Measurements from ENCODE around the gene TRAPPC12. TPM values are rescaled to one million over a fixed set of nuclear protein-coding genes. Genes with fewer than 3 reads are reported as not detected.
"Not testable (repeated sequence)": the region's sequence is repeated elsewhere in the genome, so short reads cannot be mapped to it uniquely, and the experiment has no call there.

TRAPPC12 gene
- total RNA-seq, 4 donors from 2014 or later: 125 to 157 (median 145) TPM

GRCh38 chr2:3442185-3442584, 62.7 kb downstream of the TRAPPC12 start:
- WGBS, 2 donors: 91% methylated on average over 6 of the region's 6 CpGs
- Histone ChIP-seq H3K36me3 (peaks cover 0 to 48% (median 16%) of the 10 kb centered on the region in 3 donors), H3K4me3 (no peak overlapping the region), H3K27ac (no peak overlapping the region), H3K4me1 (peaks cover 0 to 8% (median 0%) of the 10 kb centered on the region in 4 donors), H3K27me3 (no peaks in the 10 kb centered on the region), H3K9me3 (no peaks in the 10 kb centered on the region)
- no peak for DNase-seq (ENCODE audit: low spot score in 2 of 2)
- no peak for TF ChIP-seq EP300 (IDR thresholded peaks at IDR 0.05)
- no peak for TF ChIP-seq POLR2A (IDR thresholded peaks at IDR 0.05)
- TF ChIP-seq CTCF (IDR thresholded peaks at IDR 0.05): no peak

- Histone ChIP-seq H3K4me3 (no peak overlapping the region), H3K4me1 (peaks cover 0 to 13% (median 0%) of the 10 kb centered on the region in 4 donors), H3K36me3 (peaks cover 0 to 53% (median 16%) of the 10 kb centered on the region in 3 donors), H3K9me3 (no peaks in the 10 kb centered on the region), H3K27ac (no peak overlapping the region), H3K27me3 (no peaks in the 10 kb centered on the region)
- 91 to 93% methylated on average over 11 of the region's 11 CpGs for WGBS, 2 donors
- TF ChIP-seq CTCF (IDR thresholded peaks at IDR 0.05) (no peak), EP300 (IDR thresholded peaks at IDR 0.05) (no peak)
- no peak for DNase-seq (ENCODE audit: low spot score in 2 of 2)
Measured at GRCh38 chr2:3443083-3443482, 63.6 kb downstream of the TRAPPC12 start.

GRCh38 chr2:3443506-3444084, 64.1 kb downstream of the TRAPPC12 start:
- Histone ChIP-seq H3K27me3 (no peaks in the 10 kb centered on the region), H3K36me3 (peaks cover 0 to 53% (median 16%) of the 10 kb centered on the region in 3 donors), H3K4me1 (peaks cover 0 to 16% (median 0%) of the 10 kb centered on the region in 4 donors), H3K9me3 (no peaks in the 10 kb centered on the region), H3K27ac (no peak overlapping the region), H3K4me3 (no peak overlapping the region)
- TF ChIP-seq EP300 (IDR thresholded peaks at IDR 0.05) (no peak), CTCF (IDR thresholded peaks at IDR 0.05) (no peak), POLR2A (IDR thresholded peaks at IDR 0.05) (no peak)
- 85 to 90% methylated on average over 18 of the region's 18 CpGs for WGBS, 2 donors
- no peak for DNase-seq (ENCODE audit: low spot score in 2 of 2)

GRCh38 chr2:3445891-3446290, 66.4 kb downstream of the TRAPPC12 start:
- DNase-seq (ENCODE audit: low spot score in 2 of 2): no peak
- no peak overlapping the region for H3K27ac ChIP-seq
- peaks cover 0 to 28% (median 2%) of the 10 kb centered on the region in 4 donors for H3K4me1 ChIP-seq
- H3K36me3 ChIP-seq: peaks cover 0 to 68% (median 16%) of the 10 kb centered on the region in 3 donors
- 88 to 93% methylated on average over 11 of the region's 11 CpGs for WGBS, 2 donors
- H3K27me3 ChIP-seq: no peaks in the 10 kb centered on the region
- H3K4me3 ChIP-seq: no peak overlapping the region
- TF ChIP-seq CTCF (IDR thresholded peaks at IDR 0.05) (no peak), POLR2A (IDR thresholded peaks at IDR 0.05) (no peak), EP300 (IDR thresholded peaks at IDR 0.05) (no peak)
- no peaks in the 10 kb centered on the region for H3K9me3 ChIP-seq

- Histone ChIP-seq H3K9me3 (no peaks in the 10 kb centered on the region), H3K27ac (no peak overlapping the region), H3K36me3 (peaks cover 0 to 68% (median 16%) of the 10 kb centered on the region in 3 donors), H3K4me1 (peaks cover 0 to 26% (median 2%) of the 10 kb centered on the region in 4 donors), H3K4me3 (no peak overlapping the region), H3K27me3 (no peaks in the 10 kb centered on the region)
- DNase-seq (ENCODE audit: low spot score in 2 of 2): no peak
- 94 to 95% methylated on average over 10 of the region's 10 CpGs for WGBS, 2 donors
- no peak for TF ChIP-seq EP300 (IDR thresholded peaks at IDR 0.05)
- TF ChIP-seq POLR2A (IDR thresholded peaks at IDR 0.05): no peak
- TF ChIP-seq CTCF (IDR thresholded peaks at IDR 0.05): no peak
Measured at GRCh38 chr2:3446381-3446780, 66.9 kb downstream of the TRAPPC12 start.

- Histone ChIP-seq H3K36me3 (peaks cover 0 to 75% (median 16%) of the 10 kb centered on the region in 3 donors), H3K4me1 (peaks cover 0 to 26% (median 2%) of the 10 kb centered on the region in 4 donors)
- 90 to 92% methylated on average over 6 of the region's 6 CpGs for WGBS, 2 donors
- not testable (repeated sequence) for H3K4me3 ChIP-seq; H3K9me3 ChIP-seq; H3K27ac ChIP-seq; DNase-seq (ENCODE audit: low spot score in 2 of 2); H3K27me3 ChIP-seq
Measured at GRCh38 chr2:3447186-3447585, 67.7 kb downstream of the TRAPPC12 start.

Measured in tibial nerve (tissue), 4 donors.